ELF-1 (cell line): ENCODE measurements around the gene LHFPL3.
A peak's percentile ranks its signal among the peaks of the same experiment; 100 is the strongest.
"Not testable (repeated sequence)": the region's sequence is repeated elsewhere in the genome, so short reads cannot be mapped to it uniquely, and the experiment has no call there.

Experiments used
- DNase-seq: peaks from one replicate; pipeline ENCODE4 v3.0.0-alpha.2; 2016; ENCODE audit warnings: low read depth, low spot score

LHFPL3 gene

DNA sequence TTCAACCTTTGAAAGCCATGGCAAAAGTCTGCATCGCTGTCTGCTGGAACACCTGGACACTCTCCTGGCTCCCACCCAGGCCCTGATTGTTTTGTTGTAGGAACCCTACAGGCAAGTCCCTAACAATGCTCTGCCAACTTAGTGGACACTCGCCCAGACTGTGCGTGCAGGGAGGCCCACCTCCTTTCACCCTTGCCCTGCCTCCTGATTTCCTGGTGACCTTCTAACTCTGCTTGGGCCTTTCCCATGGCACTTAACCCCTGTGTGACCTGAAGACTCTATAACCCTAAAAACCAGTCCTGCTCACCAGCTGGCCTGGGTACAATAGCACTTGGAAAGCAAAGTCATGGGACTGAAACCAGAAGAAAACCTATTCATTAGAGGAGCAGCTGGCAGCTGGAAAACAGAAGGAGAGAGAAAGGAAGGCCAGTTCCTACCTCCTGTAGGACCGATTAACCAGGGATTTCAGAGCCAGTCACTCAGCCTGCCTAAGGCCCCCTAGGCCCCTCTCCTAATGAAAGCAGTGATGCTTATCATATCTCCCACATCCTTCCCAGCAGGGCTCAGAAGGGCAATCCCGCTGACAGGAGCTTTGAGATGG lies 602.9 kb downstream of the LHFPL3 start:
- DNase-seq: peak; percentile 85

DNA sequence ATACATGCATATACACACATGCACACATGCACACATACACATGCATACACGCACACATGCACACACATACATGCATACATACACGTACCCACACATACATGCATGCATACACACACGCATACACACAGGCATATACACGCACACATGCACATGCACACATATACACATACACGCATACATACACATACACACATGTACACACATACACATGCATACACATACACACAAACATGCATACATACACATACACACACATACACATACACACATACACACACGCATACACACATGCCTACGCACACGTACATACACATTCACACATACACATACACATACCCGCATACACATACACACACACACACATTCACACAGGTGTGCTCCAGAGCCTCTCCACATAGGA lies 604.6 kb downstream of the LHFPL3 start:
- no peak for DNase-seq

DNA sequence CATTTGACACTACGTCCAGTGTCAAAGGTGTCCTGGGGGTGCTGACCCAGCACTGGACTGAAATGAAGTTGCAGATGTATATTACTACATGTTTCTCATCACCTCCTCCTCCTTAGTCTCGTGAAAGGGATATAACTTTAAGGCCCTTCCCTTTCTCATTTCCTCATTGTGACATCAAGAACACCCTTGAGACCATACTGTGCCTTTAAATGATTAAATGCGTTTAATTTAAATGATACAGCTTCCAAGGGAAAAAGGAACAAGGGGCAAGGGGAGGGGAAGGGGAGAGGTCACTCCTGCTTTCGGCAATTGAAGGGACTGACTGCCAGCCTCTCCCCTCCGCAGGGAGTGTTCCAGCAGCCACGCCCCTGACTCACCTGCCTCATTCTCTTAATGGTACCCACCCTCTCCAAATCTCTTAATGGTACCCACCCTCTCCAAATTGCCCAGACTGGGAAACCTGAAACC lies 605.2 kb downstream of the LHFPL3 start:
- DNase-seq: peak; percentile 34

DNA sequence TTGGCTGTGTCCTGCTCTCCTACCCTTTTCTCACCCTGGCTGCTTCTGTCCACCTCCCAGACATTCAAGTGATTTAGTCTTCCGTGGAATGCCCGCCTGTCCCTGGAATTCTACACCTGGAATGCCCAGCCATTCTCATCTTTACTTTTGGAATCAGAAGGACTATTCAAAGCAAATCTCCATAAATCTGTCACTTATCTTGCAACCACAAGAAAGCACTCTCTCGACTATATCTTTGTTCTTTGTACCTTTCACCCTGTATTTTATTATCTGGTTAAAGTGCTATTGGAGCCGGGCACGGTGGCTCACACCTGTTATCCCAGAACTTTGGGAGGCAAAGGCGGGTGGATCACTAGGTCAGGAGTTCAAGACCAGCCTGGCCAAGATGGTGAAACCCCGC lies 606.3 kb downstream of the LHFPL3 start:
- no peak for DNase-seq

DNA sequence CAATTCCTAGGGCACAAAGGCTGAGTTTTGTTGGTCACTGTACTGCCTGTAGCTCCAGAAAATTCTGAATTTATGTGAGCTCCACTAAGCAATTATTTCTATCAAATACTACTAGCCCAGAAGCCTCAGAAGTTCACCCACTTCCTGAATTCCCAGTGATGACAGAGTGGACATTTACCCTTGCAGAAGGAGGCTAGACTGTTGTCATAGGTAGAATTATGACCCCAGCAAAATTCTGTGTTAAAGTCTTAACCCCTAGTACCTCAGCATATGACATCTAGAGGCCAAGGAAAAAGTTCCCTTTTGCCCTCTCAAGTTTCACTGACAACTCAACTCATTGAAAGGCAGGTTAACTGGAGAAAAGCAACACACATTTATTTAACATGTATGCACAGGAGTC lies 606.9 kb downstream of the LHFPL3 start:
- no peak for DNase-seq

DNA sequence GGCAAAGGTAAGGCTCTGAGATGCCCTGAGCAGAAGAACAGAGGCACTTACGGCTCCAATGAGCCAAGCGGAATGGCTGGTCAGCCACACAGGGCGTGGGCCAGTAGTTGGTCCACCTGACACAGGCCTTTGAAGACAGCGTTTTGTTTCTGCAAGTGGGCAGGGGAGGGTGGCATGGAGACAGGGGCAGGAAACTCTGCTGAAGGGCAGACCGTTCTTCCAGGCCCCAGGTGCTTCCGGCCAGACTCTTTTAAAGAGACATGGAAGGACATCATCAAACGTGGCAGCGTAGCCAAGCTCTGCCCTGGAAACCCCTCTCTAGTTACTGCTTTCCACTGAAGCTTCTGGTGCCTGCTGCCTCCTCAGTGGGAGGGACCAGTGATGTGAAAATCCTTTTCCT lies 608.1 kb downstream of the LHFPL3 start:
- DNase-seq: no peak

DNA sequence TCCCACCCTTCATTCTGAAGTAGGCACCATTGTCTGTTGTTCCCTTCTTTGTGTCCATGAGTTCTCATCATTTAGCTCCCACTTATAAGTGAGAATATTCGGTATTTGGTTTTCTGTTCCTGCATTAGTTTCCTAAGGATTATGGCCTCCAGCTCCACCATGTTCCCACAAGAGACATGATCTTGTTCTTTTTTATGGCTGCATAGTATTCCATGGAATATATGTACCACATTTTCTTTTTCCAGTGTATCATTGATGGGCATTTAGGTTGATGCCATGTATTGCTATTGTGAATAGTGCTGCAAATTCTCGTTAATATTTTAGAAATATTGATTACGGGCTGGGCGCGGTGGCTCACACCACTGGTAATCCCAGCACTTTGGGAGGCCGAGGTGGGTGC lies 609.1 kb downstream of the LHFPL3 start:
- not testable (repeated sequence) for DNase-seq

DNA sequence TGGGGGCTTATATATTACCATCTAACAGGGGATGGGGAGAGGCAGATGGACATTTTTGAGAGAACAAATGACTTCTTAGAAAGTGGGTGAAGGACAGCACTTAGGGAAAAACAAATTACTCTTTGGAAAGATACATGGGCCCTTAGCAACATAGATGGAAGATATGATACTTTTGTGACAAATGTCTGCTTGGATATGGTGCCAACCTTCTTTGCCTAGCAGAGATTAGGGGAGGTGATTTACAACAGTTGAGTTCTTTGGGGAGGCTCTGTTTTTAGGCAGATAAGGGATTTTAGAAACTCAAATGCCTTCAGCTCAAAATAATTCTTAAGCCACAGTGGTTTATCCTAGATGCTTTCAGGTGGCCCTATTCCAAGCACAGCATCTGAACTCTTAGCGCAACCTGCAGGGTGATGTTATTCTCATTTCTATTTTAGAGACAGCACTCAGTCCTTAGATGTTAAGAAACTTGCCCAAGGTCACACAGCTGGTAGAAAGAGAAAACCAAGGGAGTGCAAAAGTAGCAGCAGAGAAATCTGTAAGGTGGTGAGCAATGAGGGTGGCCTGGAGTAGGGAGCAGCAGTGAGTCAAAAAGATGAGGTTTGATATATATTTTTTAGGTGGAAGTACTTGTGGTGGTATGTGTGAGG lies 610.5 kb downstream of the LHFPL3 start:
- no peak for DNase-seq

DNA sequence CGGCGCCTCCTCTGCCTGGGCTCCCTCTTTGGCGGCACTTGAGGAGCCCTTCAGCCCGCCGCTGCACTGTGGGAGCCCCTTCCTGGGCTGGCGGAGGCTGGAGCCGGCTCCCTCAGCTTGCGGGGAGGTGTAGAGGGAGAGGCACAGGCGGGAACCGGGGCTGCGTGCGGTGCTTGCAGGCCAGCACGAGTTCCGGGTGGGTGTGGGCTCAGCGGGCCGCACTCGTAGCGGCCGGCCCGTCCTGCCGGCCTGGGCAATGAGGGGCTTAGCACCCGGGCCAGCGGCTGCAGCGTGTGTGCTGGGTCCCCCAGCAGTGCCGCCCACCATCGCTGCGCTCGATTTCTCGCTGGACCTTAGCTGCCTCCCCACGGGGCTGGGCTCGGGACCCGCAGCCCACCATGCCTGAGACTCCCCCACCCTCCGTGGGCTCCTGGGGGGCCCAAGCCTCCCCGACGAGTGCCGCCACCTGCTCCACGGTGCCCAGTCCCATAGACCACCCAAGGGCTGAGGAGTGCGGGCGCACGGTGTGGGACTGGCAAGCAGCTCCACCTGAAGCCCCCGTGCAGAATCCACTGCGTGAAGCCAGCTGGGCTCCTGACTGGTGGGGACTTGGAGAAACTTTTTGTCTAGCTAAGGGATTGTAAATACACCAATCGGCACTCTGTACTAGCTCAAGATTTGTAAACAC lies 611.8 kb downstream of the LHFPL3 start:
- no peak for DNase-seq

DNA sequence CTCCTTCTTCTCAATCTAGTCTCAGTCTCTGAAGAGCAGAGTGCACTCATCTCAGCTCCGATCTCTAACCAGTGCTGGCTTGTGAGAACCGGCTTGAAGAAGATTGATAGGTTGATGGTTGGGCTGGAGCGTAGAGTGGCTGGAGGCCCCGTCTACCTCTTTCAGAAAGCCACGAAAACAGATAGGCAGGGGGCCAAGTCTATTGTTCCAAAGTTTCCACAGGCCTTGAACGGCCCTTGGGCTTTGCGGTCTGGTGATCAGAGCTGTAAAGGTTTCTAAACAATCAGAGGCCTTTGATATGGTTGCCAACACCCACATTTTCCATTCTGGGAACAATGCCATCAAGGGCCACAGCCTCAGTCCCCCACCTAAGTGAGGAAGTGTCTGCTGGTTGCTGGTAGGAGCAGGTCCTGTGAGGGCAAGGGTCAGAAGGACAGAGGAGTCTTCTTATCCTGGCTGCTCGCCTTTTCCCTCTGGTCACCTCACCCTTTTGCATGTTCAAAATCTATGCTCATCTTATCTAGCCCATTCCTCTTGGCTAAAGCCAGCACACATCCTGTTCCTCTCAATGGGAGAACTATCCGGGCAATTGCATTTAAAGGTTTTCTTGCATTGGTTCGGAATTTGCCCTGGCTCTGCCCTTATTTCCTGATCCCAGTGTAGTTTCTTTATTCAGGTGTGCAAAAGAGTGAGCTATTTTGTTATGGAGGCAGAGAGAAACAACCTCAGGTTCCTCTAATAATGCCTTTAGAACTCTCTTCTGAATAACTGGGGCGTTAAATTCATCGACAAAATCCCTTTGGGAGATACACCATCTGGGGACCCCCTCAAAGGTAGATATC lies 615.3 kb downstream of the LHFPL3 start:
- DNase-seq: peak; percentile 98

DNA sequence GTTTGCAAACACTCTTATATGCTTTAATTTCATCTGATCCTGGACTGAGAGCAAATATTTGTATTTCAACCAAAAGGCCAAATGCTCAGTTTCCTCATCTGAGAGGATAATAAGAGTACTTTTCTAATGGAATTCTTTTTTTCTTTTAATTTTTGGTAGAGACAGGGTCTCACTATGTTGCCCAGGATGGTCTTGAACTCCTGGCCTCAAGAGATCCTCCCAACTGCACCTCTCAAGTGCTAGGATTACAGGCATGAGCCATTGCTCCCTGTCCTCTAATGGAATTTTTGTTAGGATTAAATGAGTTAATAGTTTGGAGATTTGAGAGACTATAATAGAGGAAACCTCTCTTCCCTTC lies 617.2 kb downstream of the LHFPL3 start:
- no peak for DNase-seq

DNA sequence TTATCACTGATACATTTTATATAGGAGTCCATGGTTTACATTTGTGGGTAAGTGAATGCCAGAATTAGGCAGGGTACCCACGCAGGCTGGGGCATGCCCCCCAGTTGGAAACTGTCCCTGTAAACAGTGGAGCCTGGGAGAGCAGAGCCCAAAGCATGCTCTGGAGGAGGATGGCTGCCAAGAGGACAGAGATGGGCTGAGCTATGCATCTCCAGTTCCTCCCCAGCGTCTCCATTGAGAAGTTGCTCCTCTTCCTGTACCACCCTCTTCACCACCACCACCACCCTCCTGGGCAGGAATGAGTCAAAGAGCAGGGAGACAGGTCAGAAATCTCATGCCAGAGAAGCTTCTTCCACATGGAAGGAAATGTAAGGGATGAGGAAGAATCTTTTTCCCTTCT lies 617.9 kb downstream of the LHFPL3 start:
- no peak for DNase-seq

DNA sequence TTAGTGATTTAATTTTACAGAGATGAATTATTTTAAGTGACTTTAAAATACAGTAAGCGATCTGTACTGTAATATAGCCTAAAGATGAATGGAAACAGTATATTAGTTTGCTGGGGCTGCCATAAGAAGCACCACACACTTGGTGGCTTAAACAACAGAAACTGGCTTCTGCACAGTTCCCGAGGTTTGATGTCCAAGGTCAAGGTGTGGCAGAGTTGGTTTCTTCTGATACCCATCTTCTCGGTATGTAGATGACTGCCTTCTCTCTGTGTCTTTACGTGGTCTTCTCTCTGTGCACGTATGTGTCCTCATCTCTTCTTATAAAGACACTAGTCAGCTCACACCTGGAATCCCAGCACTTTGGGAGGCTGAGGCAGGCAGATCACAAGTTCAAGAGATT lies 621.6 kb downstream of the LHFPL3 start:
- DNase-seq: no peak

DNA sequence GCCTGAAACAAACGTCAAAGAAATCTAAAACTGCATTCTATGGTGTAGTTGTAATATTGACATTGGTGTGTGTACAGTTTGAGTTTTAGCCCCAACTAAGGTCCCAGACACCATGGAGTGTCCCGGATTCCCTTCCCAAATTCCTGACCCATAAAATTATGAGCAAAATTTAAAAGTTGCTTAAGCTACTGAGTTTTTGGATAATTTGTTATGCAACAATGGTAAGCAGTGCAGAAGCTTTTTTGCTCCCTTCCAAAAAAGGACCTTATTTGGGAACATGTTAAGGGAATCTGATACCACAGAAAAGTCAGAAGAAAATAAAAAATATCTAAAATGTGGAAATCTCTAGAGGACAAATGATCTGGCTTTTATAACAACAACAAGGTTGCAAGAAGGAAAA lies 622.4 kb downstream of the LHFPL3 start:
- no peak for DNase-seq

DNA sequence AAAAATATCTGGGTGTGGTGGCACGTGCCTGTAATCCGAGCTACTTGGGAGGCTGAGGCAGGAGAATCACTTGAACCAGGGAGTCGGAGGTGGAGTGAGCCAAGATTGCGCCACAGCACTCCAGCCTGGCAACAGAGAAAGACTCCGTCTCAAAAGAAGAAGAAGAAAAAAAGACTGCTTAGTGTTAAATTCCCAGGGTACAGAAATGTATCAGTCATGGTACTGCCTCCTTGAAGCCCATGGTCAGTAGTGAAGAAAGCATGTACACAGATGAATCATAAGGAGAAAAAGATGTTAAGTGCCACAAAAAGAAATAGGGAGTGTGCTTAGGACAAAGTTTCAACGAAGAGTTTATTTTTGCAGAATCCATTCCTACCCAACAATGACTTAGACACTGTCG lies 623.1 kb downstream of the LHFPL3 start:
- DNase-seq: no peak

DNA sequence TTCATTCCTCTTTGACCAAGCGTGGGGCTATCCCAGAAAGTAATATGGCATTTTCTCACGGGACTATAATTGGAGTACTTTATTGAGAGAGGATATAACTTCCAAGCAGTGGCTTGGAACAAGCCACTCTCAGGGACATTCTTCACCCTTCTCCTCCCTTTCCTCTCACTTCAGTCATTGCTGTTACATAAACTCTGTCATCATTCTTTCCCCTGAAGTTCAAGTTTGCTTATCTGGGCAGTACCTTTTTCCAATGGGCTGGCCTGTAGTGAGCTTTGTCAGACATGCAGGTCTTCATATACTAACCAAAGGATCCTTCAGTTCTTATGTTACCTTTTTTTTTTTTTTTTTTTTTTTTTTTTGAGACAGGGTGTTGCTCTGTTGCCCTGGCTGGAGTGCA lies 626.9 kb downstream of the LHFPL3 start:
- no peak for DNase-seq
